SK-N-MC (cell line): ENCODE data around the gene MTA2.
"Not testable (repeated sequence)": the region's sequence is repeated elsewhere in the genome, so short reads cannot be mapped to it uniquely, and the experiment has no call there.

Experiments used
- DNase-seq: peaks from one replicate; pipeline ENCODE4 v3.0.0-alpha.2; 2011; ENCODE audit warnings: low read depth, low spot score
- H3K27ac ChIP-seq: fragments of 200-600 bp; sonication (generic); 2 replicates; pipeline ENCODE4 v1.5.1; 2016; ENCODE audit warnings: mixed run types
- H3K36me3 ChIP-seq: fragments of 200-600 bp; sonication (generic); 2 replicates; pipeline ENCODE4 v1.6.1; 2017; ENCODE audit warnings: antibody characterized with exemption, low read length, mixed read lengths; ENCODE audit not compliant: insufficient read depth
- H3K4me3 ChIP-seq: fragments of 200-600 bp; sonication (generic); 2 replicates; pipeline ENCODE4 v1.5.1; 2016
- H3K9ac ChIP-seq: fragments of 200-600 bp; sonication (generic); 2 replicates; pipeline ENCODE4 v1.8.0; 2017; ENCODE audit warnings: mixed run types, mixed read lengths; ENCODE audit not compliant: insufficient read length
- H3K9me3 ChIP-seq: fragments of 200-600 bp; sonication (generic); 2 replicates; pipeline ENCODE4 v1.6.1; 2017; ENCODE audit warnings: low read depth, mild to moderate bottlenecking, antibody characterized with exemption, low read length, moderate library complexity, mixed read lengths
- EZH2 ChIP-seq: fragments of 200-600 bp; sonication (generic); IDR thresholded peaks from one replicate; pipeline ENCODE4 v1.6.1; 2017; ENCODE audit warnings: antibody characterized with exemption
- FOXP2 ChIP-seq: optimal IDR thresholded peaks from 2 replicates; pipeline ENCODE3; 2011; ENCODE audit warnings: mild to moderate bottlenecking, moderate library complexity; ENCODE audit not compliant: insufficient read depth; ENCODE audit errors: extremely low read length, control extremely low read depth
- POLR2AphosphoS5 ChIP-seq: IDR thresholded peaks from 2 replicates; pipeline ENCODE4 v1.6.1; 2012; ENCODE audit warnings: mild to moderate bottlenecking, low read depth, low read length, borderline replicate concordance

Gene MTA2

GRCh38 chr11:62575837-62576236 lies 25.8 kb downstream of the MTA2 start:
- no peak for DNase-seq
- H3K9ac ChIP-seq: no peak overlapping the region
- H3K36me3 ChIP-seq: peaks cover 57% of the 10 kb centered on the region
- no peak for TF ChIP-seq FOXP2
- H3K9me3 ChIP-seq: no peaks in the 10 kb centered on the region
- H3K4me3 ChIP-seq: no peak overlapping the region
- H3K27ac ChIP-seq: no peak overlapping the region

GRCh38 chr11:62575156-62575555 lies 26.5 kb downstream of the MTA2 start:
- Histone ChIP-seq H3K27ac (no peak overlapping the region), H3K9ac (peak overlapping the region; percentile 87), H3K36me3 (peaks cover 61% of the 10 kb centered on the region), H3K9me3 (no peaks in the 10 kb centered on the region), H3K4me3 (peak overlapping the region; percentile 83)
- no peak for TF ChIP-seq FOXP2
- no peak for TF ChIP-seq EZH2
- TF ChIP-seq POLR2AphosphoS5: no peak
- DNase-seq: no peak

- Histone ChIP-seq H3K27ac (peak overlapping the region; percentile 47; the same call in 1 of the 2 replicates), H3K36me3 (peaks cover 65% of the 10 kb centered on the region), H3K9ac (peak overlapping the region; percentile 87), H3K4me3 (peak overlapping the region; percentile 83), H3K9me3 (no peaks in the 10 kb centered on the region)
- no peak for DNase-seq
- TF ChIP-seq POLR2AphosphoS5: no peak
- TF ChIP-seq EZH2: no peak
- no peak for TF ChIP-seq FOXP2
Observed at GRCh38 chr11:62574363-62575071, 27.1 kb downstream of the MTA2 start.

GRCh38 chr11:62573592-62574362 lies 27.9 kb downstream of the MTA2 start, which contains the start of gene EEF1G:
Gene EEF1G (minus strand): TSS chr11:62573891. CDS start chr11:62573842, 49 bp downstream.
- peak within 1 kb of the TSS; percentile 83 for H3K4me3 ChIP-seq
- TF ChIP-seq FOXP2 (peak; percentile 94), EZH2 (no peak), POLR2AphosphoS5 (peak; percentile 97)
- peaks cover 67% of the 10 kb centered on the region for H3K36me3 ChIP-seq
- peak within 1 kb of the TSS; percentile 96 for H3K9ac ChIP-seq
- DNase-seq: peak; percentile 99
- no peaks in the 10 kb centered on the region for H3K9me3 ChIP-seq
- peak within 1 kb of the TSS; percentile 87 for H3K27ac ChIP-seq

GRCh38 chr11:62573006-62573591 lies 28.6 kb downstream of the MTA2 start:
- Histone ChIP-seq H3K4me3 (peak overlapping the region; percentile 82), H3K27ac (peak overlapping the region; percentile 87), H3K9me3 (no peaks in the 10 kb centered on the region), H3K9ac (peak overlapping the region; percentile 96), H3K36me3 (peaks cover 66% of the 10 kb centered on the region)
- no peak for DNase-seq
- TF ChIP-seq FOXP2 (no peak), POLR2AphosphoS5 (no peak), EZH2 (no peak)

- DNase-seq: no peak
- Histone ChIP-seq H3K4me3 (peak overlapping the region; percentile 82), H3K27ac (peak overlapping the region; percentile 87), H3K9me3 (no peaks in the 10 kb centered on the region), H3K36me3 (peaks cover 69% of the 10 kb centered on the region), H3K9ac (peak overlapping the region; percentile 96)
- TF ChIP-seq FOXP2 (no peak), POLR2AphosphoS5 (no peak; the same call in 1 of the 2 replicates), EZH2 (no peak)
Observed at GRCh38 chr11:62572431-62572830, 29.2 kb downstream of the MTA2 start.

GRCh38 chr11:62571493-62571892 lies 30.2 kb downstream of the MTA2 start:
- H3K27ac ChIP-seq: peak overlapping the region; percentile 87
- H3K9ac ChIP-seq: peak overlapping the region; percentile 96
- H3K4me3 ChIP-seq: peak overlapping the region; percentile 82
- DNase-seq, H3K9me3 ChIP-seq: not testable (repeated sequence)
- peaks cover 73% of the 10 kb centered on the region for H3K36me3 ChIP-seq

GRCh38 chr11:62570903-62571302 lies 30.8 kb downstream of the MTA2 start:
- H3K9ac ChIP-seq, H3K27ac ChIP-seq, DNase-seq, H3K9me3 ChIP-seq: not testable (repeated sequence)
- Histone ChIP-seq H3K36me3 (peaks cover 73% of the 10 kb centered on the region), H3K4me3 (peak overlapping the region; percentile 82; the same call in 1 of the 2 replicates)

- Histone ChIP-seq H3K9ac (peak overlapping the region; percentile 47), H3K9me3 (no peaks in the 10 kb centered on the region), H3K27ac (no peak overlapping the region), H3K36me3 (peaks cover 80% of the 10 kb centered on the region), H3K4me3 (no peak overlapping the region)
- TF ChIP-seq EZH2: no peak
- TF ChIP-seq FOXP2: no peak
- TF ChIP-seq POLR2AphosphoS5: no peak
- DNase-seq: no peak
Observed at GRCh38 chr11:62569611-62570010, 32.1 kb downstream of the MTA2 start.
